SK-N-SH treated with all-trans-retinoic acid at 6 μM for 48 hours (cell line): ENCODE data around the gene WNT7A.

ENCODE experiments used
- ATAC-seq: fragments of 200-7000 bp; cut with Tn5 transposase; 3 replicates; pipeline ENCODE4 v1.9.1; 2020; ENCODE audit warnings: mild to moderate bottlenecking, moderate library complexity
- BACH2 ChIP-seq: fragments of 250-450 bp; sonication (Bioruptor Pico); IDR thresholded peaks from 2 replicates; pipeline ENCODE4 v1.9.0; 2021; ENCODE audit warnings: mild to moderate bottlenecking, borderline replicate concordance
- ESRRG ChIP-seq: fragments of 250-450 bp; sonication (Bioruptor Pico); IDR thresholded peaks from 2 replicates; pipeline ENCODE4 v1.6.1; 2021; ENCODE audit warnings: mild to moderate bottlenecking
- GLIS3 ChIP-seq: fragments of 250-450 bp; sonication (Bioruptor Pico); IDR thresholded peaks from 2 replicates; pipeline ENCODE4 v1.5.0; 2020; ENCODE audit warnings: mild to moderate bottlenecking, moderate library complexity
- ISL1 ChIP-seq: fragments of 250-450 bp; sonication (Bioruptor Pico); IDR thresholded peaks from 2 replicates; pipeline ENCODE4 v2.1.2; 2022; ENCODE audit warnings: mild to moderate bottlenecking, moderate library complexity
- OSR1 ChIP-seq: fragments of 250-450 bp; sonication (Bioruptor Pico); IDR thresholded peaks from 2 replicates; pipeline ENCODE4 v1.8.0; 2022; ENCODE audit warnings: moderate library complexity, mild to moderate bottlenecking, inconsistent platforms
- PATZ1 ChIP-seq: fragments of 250-450 bp; sonication (Bioruptor Pico); IDR thresholded peaks from 2 replicates; pipeline ENCODE4 v1.8.0; 2020; ENCODE audit warnings: mild to moderate bottlenecking, moderate library complexity, borderline replicate concordance
- POU6F1 ChIP-seq: fragments of 250-450 bp; sonication (Bioruptor Pico); IDR thresholded peaks from 2 replicates; pipeline ENCODE4 v1.8.0; 2021; ENCODE audit warnings: low read depth, mild to moderate bottlenecking, moderate library complexity, borderline replicate concordance
- PPARA ChIP-seq: fragments of 250-450 bp; sonication (Bioruptor Pico); IDR thresholded peaks from 2 replicates; pipeline ENCODE4 v1.5.0; 2020; ENCODE audit warnings: mild to moderate bottlenecking, borderline replicate concordance
- RARB ChIP-seq: fragments of 250-450 bp; sonication (Bioruptor Pico); IDR thresholded peaks from 2 replicates; pipeline ENCODE4 v1.8.0; 2021; ENCODE audit warnings: mild to moderate bottlenecking, moderate library complexity
- SNAI2 ChIP-seq: fragments of 250-450 bp; sonication (Bioruptor Pico); IDR thresholded peaks from 2 replicates; pipeline ENCODE4 v1.5.0; 2020; ENCODE audit warnings: mild to moderate bottlenecking, moderate library complexity
- TCF4 ChIP-seq: fragments of 250-450 bp; sonication (Bioruptor Pico); IDR thresholded peaks from 2 replicates; pipeline ENCODE4 v1.8.0; 2021; ENCODE audit warnings: mild to moderate bottlenecking, moderate library complexity, borderline replicate concordance
- TOX ChIP-seq: fragments of 250-450 bp; sonication (Bioruptor Pico); IDR thresholded peaks from 2 replicates; pipeline ENCODE4 v1.8.0; 2021; ENCODE audit warnings: mild to moderate bottlenecking, moderate library complexity, borderline replicate concordance
- ZC3H10 ChIP-seq: fragments of 250-450 bp; sonication (Bioruptor Pico); IDR thresholded peaks from 2 replicates; pipeline ENCODE4 v1.5.1; 2021; ENCODE audit warnings: mild to moderate bottlenecking, moderate library complexity
- ZFP30 ChIP-seq: fragments of 450-650 bp; formaldehyde crosslinking; IDR thresholded peaks from 2 replicates; pipeline ENCODE4 v1.5.0; 2022; ENCODE audit warnings: mild to moderate bottlenecking, moderate library complexity
- ZNF70 ChIP-seq: fragments of 450-650 bp; formaldehyde crosslinking; IDR thresholded peaks from 2 replicates; pipeline ENCODE4 v1.5.0; 2020; ENCODE audit warnings: mild to moderate bottlenecking, moderate library complexity
- ZNF8 ChIP-seq: fragments of 450-650 bp; formaldehyde crosslinking; IDR thresholded peaks from 2 replicates; pipeline ENCODE4 v1.5.0; 2020; ENCODE audit warnings: mild to moderate bottlenecking, moderate library complexity
- TF ChIP-seq, protein P1 (sequence below): fragments of 250-450 bp; sonication (Bioruptor Pico); IDR thresholded peaks from 2 replicates; pipeline ENCODE4 v1.5.1; 2021; ENCODE audit warnings: mild to moderate bottlenecking, moderate library complexity
- TF ChIP-seq, protein P2 (sequence below): fragments of 250-450 bp; sonication (Bioruptor Pico); IDR thresholded peaks from 2 replicates; pipeline ENCODE4 v1.5.1; 2020; ENCODE audit warnings: low read depth, mild to moderate bottlenecking, moderate library complexity
- TF ChIP-seq, protein P3 (sequence below): fragments of 250-450 bp; sonication (Bioruptor Pico); IDR thresholded peaks from 2 replicates; pipeline ENCODE4 v1.5.0; 2020; ENCODE audit warnings: mild to moderate bottlenecking, moderate library complexity

The WNT7A gene

DNA sequence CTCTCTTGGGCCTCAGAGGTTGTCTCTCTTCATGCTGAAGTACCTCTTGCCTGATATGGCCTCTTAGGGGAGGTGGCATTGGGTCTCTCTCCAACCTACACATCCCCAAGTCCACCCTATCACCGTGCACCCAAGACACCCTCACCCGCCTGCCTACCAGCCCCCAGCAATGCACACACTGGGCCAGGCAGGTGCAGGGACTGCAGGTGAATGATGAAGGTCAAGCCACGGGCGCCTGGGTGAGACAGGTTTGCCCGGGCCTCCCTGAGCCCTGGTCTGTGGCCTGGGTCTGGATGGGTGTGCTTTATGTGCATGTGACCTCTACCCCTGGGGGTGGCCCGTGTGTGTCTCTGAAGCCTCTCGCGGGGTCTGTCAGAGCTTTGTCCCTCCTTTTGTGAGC is 68.3 kb downstream of the WNT7A start:
- no peak for ATAC-seq
- TF ChIP-seq ZNF70 (CRISPR knock-in tag) (no peak), PATZ1 (CRISPR knock-in tag) (no peak), ESRRG (CRISPR knock-in tag) (no peak), GLIS3 (no peak), ZNF8 (CRISPR knock-in tag) (no peak), PPARA (CRISPR knock-in tag) (no peak), ZFP30 (CRISPR knock-in tag) (no peak), SNAI2 (no peak), ISL1 (CRISPR knock-in tag) (no peak), TOX (CRISPR knock-in tag) (no peak)
- TF ChIP-seq, protein P1, sequence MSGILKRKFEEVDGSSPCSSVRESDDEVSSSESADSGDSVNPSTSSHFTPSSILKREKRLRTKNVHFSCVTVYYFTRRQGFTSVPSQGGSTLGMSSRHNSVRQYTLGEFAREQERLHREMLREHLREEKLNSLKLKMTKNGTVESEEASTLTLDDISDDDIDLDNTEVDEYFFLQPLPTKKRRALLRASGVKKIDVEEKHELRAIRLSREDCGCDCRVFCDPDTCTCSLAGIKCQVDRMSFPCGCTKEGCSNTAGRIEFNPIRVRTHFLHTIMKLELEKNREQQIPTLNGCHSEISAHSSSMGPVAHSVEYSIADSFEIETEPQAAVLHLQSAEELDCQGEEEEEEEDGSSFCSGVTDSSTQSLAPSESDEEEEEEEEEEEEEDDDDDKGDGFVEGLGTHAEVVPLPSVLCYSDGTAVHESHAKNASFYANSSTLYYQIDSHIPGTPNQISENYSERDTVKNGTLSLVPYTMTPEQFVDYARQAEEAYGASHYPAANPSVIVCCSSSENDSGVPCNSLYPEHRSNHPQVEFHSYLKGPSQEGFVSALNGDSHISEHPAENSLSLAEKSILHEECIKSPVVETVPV (CRISPR knock-in tag): no peak

DNA sequence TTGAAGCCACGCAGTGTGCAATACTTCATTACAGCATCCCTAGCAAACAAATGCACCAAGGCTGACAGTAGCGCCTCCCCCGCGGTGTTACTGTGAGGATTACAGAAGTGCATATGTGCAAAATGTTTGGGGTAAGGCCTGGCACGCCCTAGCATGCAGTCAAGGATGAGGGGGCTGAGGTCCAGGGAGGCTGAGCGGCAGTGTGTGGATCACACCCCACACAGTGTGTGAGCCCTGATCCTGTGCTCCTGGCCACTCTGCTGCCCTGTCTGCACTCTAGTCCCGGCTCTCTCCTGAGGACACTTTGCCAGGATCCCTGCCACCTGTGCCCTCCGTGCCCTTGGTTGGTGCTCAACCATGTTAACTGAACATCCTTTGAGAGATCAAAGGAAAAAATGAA is 71.3 kb downstream of the WNT7A start:
- ATAC-seq: no peak
- TF ChIP-seq PPARA (CRISPR knock-in tag) (no peak), TOX (CRISPR knock-in tag) (no peak), OSR1 (CRISPR knock-in tag) (no peak), PATZ1 (CRISPR knock-in tag) (no peak), ISL1 (CRISPR knock-in tag) (no peak), ZNF70 (CRISPR knock-in tag) (no peak), SNAI2 (no peak), TCF4 (no peak), ZNF8 (CRISPR knock-in tag) (no peak), BACH2 (CRISPR knock-in tag) (no peak), GLIS3 (no peak), ESRRG (CRISPR knock-in tag) (no peak), POU6F1 (CRISPR knock-in tag) (no peak), ZC3H10 (no peak), ZFP30 (CRISPR knock-in tag) (no peak), RARB (CRISPR knock-in tag) (no peak)
- TF ChIP-seq, protein P2, sequence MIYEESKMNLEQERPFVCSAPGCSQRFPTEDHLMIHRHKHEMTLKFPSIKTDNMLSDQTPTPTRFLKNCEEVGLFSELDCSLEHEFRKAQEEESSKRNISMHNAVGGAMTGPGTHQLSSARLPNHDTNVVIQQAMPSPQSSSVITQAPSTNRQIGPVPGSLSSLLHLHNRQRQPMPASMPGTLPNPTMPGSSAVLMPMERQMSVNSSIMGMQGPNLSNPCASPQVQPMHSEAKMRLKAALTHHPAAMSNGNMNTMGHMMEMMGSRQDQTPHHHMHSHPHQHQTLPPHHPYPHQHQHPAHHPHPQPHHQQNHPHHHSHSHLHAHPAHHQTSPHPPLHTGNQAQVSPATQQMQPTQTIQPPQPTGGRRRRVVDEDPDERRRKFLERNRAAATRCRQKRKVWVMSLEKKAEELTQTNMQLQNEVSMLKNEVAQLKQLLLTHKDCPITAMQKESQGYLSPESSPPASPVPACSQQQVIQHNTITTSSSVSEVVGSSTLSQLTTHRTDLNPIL (CRISPR knock-in tag): no peak
- TF ChIP-seq, protein P3, sequence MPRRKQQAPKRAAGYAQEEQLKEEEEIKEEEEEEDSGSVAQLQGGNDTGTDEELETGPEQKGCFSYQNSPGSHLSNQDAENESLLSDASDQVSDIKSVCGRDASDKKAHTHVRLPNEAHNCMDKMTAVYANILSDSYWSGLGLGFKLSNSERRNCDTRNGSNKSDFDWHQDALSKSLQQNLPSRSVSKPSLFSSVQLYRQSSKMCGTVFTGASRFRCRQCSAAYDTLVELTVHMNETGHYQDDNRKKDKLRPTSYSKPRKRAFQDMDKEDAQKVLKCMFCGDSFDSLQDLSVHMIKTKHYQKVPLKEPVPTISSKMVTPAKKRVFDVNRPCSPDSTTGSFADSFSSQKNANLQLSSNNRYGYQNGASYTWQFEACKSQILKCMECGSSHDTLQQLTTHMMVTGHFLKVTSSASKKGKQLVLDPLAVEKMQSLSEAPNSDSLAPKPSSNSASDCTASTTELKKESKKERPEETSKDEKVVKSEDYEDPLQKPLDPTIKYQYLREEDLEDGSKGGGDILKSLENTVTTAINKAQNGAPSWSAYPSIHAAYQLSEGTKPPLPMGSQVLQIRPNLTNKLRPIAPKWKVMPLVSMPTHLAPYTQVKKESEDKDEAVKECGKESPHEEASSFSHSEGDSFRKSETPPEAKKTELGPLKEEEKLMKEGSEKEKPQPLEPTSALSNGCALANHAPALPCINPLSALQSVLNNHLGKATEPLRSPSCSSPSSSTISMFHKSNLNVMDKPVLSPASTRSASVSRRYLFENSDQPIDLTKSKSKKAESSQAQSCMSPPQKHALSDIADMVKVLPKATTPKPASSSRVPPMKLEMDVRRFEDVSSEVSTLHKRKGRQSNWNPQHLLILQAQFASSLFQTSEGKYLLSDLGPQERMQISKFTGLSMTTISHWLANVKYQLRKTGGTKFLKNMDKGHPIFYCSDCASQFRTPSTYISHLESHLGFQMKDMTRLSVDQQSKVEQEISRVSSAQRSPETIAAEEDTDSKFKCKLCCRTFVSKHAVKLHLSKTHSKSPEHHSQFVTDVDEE (CRISPR knock-in tag): no peak
